Activated CD4-positive, alpha-beta T cell treated with anti-CD3 and anti-CD28 coated beads, Interleukin-2, amount 50 U/mL, for 48 hours (primary cell): ENCODE data around the gene DAPK1.

Experiments
- DNase-seq, 2 experiments: peaks; one replicate each; pipeline ENCODE4 v3.0.0-alpha.2; 2020

Gene DAPK1

DNA sequence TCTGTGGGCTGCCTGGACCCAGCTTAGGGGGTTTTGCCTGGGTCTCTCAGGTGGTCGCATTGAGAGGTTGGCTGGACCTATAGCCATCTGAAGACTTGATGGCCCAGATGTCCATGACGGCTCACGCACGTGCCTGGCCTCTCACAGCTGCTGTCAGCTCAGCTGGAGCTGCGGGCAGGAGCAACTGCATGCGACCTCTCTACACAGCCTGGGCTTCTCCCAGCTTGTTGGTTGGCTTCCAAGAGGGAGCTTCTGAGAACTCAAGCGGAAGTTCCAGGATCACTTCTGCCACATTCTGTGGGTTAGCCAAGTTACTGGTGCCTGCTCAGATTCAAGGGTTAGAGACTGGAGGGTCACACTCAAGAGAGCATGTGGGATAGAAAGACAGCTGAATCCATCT is 99.2 kb downstream of the DAPK1 start:
- DNase-seq = no peak

GRCh38 chr9:87597710-87598443 is 100.2 kb downstream of the DAPK1 start:
- DNase-seq = no peak

DNA sequence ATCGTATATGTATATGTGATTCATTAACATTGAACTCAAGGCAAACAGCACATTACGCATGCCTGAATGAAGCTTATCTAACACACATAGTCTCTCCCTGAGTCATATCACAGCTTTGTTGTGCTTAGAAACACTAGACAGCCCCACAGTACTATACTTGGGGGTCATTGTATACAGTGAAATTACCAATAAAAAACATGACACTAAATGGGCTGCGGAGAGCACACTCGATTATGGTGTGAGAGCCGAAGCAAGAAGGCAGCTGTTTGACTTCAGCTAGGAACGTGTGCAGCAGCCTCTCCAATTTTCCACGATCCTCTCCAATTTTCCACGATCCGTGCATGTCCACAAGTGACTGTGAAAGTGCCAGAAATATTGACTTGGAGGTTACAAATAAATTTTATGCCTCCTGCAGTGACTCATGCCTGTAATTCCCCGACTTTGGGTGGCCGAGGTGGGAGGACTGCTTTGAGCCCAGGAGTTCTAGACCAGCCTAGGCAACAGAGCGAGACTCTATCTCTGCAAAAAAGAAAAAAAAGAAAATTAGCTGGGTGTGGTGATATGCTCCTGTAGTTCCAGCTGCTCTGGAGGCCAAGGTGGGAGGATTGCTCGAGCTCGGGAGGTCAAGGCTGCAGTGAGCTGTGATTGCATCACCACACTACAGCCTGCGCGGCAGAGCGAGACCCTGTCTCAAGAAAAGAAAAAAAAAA is 102.4 kb downstream of the DAPK1 start:
- no peak for DNase-seq

- no peak for DNase-seq
Observed at GRCh38 chr9:87601176-87601575, 103.5 kb downstream of the DAPK1 start.

GRCh38 chr9:87601595-87601994 is 103.9 kb downstream of the DAPK1 start:
- DNase-seq = no peak

DNA sequence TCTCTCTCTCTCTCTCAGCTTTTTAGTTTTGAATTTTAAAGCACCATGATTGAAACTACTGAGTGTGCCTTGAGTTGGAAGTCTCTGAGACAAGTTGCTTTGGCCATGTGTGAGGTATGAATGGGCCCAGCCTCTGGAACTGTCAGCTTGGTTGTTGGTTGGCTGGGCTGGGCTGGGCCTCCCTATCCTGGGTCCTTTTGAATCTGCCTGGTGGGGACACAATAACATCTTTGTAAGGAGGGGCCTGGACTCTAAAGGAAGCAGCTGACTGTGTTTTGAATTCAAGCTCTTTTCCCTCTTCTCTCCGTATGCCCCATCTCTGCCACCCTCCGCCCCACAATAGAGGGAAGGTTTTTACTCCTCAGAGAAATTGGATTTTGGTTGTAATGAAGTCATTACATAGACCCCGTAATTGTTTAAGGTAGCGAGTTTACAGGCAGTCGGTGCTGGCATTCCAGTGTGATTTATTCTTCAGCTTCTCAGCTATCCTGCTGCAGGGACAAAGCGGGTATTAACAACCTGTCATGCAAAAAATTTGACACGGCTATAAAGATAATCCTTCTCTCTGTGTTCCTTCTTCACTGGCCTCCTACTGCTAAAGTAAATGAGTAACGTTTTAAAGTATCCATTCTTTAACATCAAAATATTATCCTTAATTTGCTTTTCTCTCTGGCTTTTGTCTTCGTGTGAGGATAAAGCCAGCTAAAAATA is 105.4 kb downstream of the DAPK1 start:
- no peak for DNase-seq

GRCh38 chr9:87603854-87604490 is 106.3 kb downstream of the DAPK1 start:
- no peak for DNase-seq

DNA sequence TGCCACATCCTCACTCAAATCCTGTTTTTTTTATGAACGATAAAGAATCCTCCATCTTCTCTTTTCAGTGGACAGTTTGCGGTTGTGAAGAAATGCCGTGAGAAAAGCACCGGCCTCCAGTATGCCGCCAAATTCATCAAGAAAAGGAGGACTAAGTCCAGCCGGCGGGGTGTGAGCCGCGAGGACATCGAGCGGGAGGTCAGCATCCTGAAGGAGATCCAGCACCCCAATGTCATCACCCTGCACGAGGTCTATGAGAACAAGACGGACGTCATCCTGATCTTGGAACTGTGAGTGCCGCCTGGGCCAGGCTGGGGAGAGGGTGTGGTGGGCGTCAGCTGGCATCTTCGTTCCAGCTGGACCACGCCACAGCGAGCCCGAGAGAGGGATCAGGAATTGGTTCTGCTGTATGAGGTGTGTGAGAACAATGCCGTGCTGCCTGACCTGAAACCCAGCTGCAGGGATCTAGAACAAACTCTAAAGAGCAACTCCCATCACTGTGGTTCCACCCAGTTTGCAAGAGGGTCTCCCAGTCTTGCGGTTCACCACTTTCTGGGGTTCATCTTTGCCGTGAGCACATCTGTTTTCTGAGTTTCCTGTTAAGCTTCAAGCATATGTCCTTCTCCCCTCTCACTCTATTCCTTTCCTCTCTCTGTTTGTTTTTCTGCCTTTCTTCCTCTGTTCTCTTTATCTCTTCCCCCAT is 107.4 kb downstream of the DAPK1 start:
- DNase-seq = no peak

DNA sequence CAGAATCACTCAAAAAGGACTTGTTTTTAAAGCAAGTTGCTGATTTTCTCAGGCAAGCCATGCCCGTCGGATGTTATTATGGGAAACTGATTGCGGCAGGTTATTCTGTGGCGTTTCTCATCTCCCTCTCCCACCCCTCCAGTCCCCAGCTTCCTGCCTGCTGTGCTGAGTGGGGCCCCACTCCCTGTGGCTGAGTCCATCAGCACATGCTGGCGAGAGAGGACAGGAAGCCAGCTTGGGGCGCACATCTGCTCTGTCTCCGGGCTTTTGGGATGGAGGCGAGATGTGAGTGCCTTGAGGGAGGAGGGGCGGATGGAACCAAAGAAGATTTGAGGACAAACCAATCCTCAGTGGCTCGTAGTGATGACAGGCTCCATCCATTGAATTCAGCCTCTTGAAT is 108.0 kb downstream of the DAPK1 start:
- no peak for DNase-seq

GRCh38 chr9:87606841-87607521 is 109.3 kb downstream of the DAPK1 start:
- no peak for DNase-seq

GRCh38 chr9:87607859-87608258 is 110.2 kb downstream of the DAPK1 start:
- DNase-seq = no peak

DNA sequence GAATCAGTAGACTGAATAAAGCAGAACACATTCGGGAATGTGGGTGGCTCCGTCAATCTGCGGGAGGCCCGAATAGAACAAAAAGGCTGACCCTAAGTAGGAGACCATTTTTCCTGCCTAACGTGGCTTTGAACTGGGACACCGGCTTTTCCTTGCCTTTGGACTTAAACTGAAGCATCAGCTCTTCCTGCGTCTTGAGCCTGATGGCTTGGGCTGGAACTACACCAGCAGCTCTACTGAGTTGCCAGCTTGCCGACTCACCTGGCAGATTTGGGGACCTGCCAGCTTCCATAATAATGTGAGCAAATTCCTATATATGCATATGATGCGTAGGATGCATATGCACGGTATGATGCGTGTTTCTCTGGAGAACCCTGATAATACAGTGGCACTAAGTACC is 111.3 kb downstream of the DAPK1 start:
- DNase-seq = no peak

GRCh38 chr9:87609486-87609885 is 111.8 kb downstream of the DAPK1 start:
- DNase-seq = no peak

- DNase-seq = no peak
Observed at GRCh38 chr9:87610200-87611155, 112.8 kb downstream of the DAPK1 start.

DNA sequence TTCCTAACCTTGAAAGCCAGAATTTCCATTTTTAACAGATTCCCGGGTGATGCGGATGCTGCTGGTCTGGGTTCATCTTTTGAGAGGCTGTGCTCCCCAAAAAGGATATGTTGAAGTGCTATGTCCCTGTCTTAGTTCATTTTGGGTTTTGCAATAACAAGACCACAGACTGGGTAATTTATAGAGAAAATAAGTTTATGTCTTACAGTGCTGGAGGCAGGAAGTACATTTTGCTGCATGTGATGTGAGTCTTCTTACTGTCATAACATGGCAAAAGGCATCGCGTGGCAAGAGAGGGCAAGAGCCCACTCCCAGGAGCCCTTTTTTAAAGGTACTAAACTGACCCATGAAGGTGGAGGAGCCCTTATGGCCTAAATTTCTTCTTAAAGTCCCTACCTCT is 114.1 kb downstream of the DAPK1 start:
- DNase-seq = no peak

DNA sequence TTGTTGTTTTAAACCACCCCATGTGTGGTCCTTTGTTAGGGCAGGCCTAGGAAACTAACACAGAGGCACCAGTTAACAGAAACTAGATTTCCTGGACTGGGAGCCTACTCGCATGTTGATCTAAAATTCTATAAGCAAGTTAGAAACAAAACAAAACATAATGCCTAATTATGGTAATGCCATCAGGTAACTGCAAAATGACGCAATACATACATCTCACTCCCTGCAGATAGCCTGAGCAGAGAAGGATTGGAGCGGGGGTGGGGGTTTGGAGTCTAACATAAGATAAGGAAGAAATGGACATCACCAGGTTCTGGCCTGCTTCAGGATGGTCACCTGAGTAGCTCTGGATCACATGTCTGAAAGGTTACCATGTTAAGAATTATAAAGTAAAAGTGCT is 114.9 kb downstream of the DAPK1 start:
- DNase-seq = no peak

DNA sequence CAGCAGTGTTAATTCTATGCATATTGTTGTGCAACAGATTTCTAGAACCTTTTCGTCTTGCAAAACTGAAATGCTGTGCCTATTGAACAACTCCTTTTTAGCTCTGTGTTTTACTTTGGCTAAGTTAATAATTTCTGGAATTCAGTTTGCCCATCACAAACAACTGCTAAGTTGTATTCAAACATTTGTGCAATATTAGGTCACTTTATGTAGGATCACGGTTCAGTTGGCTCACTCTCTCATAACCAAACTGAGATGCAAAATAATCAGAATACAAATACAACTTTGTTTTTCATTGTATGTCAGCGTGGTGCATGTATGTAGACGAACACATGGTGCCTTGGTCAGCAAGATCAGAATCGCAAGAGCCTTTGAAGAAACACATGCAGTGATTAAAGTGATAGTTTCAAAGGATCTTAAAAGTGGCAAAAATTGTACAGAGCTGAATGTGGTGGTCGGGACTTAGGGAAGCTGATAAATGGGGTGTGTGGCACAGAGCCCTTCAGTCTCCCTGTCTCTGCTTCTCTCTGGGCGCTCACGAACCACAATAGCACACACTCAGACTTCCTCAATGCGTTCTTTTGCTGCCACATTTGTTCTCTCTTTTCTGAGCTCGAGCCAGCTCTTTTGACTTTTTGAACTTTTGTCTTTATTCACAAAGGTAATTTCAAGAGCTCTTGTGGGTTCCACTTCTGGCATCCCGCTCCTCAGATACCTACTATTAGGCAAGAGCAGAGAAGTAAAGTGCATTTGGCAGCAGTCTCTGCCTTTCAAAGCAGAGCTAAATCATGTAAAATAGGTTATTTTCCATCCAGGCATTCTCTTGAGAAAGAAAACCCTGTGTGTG is 115.8 kb downstream of the DAPK1 start:
- no peak for DNase-seq

- no peak for DNase-seq
Observed at GRCh38 chr9:87614397-87614796, 116.7 kb downstream of the DAPK1 start.

DNA sequence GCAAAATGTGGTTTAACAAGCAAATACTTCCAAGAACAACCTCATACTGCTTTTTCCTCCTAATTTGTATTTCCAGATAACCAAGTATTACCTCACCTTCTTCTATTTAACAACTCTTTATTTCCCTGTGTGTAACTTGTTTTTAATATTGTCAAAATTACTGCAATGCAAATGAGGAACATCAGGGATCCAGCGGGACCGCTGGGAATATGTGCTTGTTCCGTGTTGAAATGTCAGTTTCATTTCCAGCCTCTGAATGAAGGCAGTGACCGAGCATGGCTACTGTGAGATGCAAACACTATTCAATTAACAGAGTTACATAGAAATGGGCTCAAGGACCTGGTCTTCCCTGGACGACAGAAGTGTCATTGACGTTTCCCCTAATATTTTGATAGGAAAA is 117.5 kb downstream of the DAPK1 start:
- DNase-seq = no peak

- DNase-seq = no peak
Observed at GRCh38 chr9:87615547-87616148, 118.0 kb downstream of the DAPK1 start.
